HFF-Myc (cell line): ENCODE measurements around the gene EGF.

Experiments
- DNase-seq: peaks from one replicate; pipeline ENCODE4 v3.0.0-alpha.2; 2011; ENCODE audit warnings: low read depth; ENCODE audit errors: extremely low read depth
- H3K4me3 ChIP-seq: replicated peaks from 2 replicates; pipeline ENCODE4 v1.5.1; 2011; ENCODE audit warnings: low read depth, mild to moderate bottlenecking, control low read depth, low read length
- TF ChIP-seq, protein P1 (sequence below): IDR thresholded peaks from 2 replicates; pipeline ENCODE4 v1.5.1; 2012; ENCODE audit warnings: mild to moderate bottlenecking, low read depth, low read length, control low read depth; ENCODE audit errors: missing control alignments

The EGF gene

DNA sequence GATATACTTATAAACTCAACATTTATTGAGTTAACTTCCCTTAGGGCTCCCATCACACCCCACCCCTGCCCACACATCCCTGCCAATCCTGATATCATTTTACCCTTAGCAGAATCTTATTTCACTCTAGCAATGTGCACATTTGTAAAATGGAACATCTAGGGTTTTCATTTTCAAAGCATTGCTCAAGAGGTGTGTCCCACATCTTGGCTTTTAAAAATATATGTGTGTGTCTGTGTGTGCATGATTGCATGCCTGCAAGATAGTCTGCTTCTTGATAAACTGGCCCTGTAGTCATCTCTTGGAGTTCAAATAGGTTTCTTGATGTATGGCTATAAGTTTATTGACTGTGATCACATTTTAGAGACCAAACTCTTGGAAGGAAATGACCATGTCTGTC, 26.4 kb upstream of the EGF start:
- H3K4me3 ChIP-seq, result no peak overlapping the region
- no peak for DNase-seq
- TF ChIP-seq, protein P1, sequence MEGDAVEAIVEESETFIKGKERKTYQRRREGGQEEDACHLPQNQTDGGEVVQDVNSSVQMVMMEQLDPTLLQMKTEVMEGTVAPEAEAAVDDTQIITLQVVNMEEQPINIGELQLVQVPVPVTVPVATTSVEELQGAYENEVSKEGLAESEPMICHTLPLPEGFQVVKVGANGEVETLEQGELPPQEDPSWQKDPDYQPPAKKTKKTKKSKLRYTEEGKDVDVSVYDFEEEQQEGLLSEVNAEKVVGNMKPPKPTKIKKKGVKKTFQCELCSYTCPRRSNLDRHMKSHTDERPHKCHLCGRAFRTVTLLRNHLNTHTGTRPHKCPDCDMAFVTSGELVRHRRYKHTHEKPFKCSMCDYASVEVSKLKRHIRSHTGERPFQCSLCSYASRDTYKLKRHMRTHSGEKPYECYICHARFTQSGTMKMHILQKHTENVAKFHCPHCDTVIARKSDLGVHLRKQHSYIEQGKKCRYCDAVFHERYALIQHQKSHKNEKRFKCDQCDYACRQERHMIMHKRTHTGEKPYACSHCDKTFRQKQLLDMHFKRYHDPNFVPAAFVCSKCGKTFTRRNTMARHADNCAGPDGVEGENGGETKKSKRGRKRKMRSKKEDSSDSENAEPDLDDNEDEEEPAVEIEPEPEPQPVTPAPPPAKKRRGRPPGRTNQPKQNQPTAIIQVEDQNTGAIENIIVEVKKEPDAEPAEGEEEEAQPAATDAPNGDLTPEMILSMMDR, result no peak

DNA sequence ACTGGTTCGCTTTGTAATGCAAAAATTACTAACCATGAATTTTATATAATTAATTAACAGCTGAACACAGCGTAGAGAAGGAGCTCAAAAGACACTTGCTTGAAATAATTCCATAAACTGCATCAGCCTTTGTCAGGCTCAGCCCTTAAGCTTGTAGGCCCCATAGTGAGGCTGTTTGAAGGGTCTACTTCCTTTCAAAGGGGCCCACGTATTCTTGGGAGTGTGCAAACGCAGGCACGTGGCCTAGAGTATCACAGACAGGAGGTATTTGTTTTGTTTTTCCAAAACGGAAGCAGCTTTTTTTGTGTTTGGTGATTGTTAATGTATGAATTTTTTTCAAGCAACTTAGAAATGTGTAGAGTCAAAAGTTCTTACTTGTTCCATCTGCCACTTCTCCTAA, 25.6 kb upstream of the EGF start:
- no peak overlapping the region for H3K4me3 ChIP-seq
- TF ChIP-seq, protein P1, result no peak
- DNase-seq, result no peak

DNA sequence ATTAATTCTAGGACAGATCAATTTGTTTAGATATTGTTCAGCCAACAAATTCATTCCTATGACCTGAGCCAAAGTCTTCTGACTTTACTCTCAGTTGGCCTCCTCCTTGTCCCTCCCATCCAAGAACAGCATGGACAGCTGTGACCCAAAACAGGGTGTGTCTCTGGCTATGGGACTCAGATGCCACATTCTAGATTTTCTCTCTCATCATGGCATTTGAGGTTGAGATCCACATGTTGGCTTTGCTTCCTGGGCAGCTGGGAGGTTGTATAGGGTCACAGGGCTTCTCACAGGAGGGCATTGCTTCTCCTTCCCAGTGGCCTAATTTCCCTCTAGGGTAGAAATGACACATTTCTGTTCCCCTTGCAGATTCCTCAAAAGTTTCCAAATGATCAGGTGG, 22.6 kb upstream of the EGF start:
- DNase-seq, result no peak
- no peak overlapping the region for H3K4me3 ChIP-seq
- TF ChIP-seq, protein P1, result no peak

DNA sequence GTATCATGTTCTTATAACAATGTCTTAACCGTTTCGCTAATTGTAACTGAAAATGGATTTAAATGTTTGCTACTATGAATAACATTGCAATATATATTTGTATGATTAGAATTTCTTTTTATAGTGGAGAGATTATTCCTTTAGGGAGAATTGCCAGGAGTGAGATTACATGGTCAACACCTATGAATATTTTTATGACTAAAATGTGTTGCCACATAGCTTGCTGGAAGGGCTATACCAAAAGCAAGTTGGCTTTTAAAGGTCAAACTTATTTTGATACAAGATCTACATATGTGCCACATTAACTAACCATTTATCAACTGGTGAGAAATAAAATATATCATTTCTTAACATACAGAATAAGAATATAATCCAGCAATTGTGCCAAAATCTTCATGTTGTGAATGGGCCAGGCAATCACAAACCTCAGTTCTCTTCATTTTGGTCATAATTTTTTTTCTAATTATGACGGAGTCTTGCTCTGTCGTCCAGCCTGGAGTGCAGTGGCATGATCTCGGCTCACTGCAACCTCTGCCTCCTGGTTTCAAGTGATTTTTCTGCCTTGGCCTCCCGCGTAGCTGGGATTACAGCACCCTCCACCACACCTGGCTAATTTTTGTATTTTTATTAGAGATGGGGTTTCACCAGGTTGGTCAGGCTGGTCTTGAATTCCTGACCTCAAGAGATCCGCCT, 10.0 kb upstream of the EGF start:
- DNase-seq, result no peak
- no peak overlapping the region for H3K4me3 ChIP-seq
- TF ChIP-seq, protein P1, result no peak

DNA sequence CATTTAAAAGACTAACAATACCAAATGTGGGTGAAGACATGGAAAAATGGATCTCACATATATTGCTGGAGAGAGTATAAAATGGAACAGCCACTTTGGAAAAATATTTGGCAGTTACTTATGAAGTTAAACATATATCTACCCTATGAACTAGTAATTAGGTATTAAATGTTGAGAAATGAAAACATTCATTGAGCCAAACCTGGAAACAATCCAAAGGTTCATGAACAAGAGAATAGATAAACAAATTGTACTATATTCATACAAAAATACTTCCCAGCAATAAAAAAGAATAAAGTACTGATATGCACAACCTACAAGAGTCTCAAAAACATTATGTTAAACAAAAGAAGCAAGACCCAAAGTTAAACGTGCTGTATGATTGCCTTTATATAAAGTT, 4.0 kb upstream of the EGF start:
- no peak for DNase-seq
- TF ChIP-seq, protein P1, result no peak
- H3K4me3 ChIP-seq, result no peak overlapping the region

DNA sequence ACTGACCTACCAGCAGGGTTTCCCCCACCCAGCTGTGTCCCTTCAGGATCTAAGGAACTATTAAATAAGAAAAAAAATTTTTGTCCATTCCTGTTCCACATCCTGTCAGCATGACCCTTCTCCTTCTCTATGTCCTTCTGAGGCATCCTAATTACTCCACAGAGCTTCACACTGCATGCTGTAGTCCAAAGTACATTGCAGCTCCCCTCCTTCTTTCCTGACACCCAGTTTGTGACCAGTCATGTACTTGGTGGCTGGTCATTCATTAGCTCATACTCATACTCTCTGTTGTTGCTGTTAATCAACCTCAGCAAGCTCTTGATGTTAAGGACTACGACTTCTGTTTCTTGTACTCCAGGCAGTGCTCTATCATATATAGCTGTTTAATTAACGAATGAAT, 2.4 kb upstream of the EGF start:
- no peak overlapping the region for H3K4me3 ChIP-seq
- no peak for DNase-seq
- TF ChIP-seq, protein P1, result no peak
